ENCODE results near the gene ZCCHC8.

DNA sequence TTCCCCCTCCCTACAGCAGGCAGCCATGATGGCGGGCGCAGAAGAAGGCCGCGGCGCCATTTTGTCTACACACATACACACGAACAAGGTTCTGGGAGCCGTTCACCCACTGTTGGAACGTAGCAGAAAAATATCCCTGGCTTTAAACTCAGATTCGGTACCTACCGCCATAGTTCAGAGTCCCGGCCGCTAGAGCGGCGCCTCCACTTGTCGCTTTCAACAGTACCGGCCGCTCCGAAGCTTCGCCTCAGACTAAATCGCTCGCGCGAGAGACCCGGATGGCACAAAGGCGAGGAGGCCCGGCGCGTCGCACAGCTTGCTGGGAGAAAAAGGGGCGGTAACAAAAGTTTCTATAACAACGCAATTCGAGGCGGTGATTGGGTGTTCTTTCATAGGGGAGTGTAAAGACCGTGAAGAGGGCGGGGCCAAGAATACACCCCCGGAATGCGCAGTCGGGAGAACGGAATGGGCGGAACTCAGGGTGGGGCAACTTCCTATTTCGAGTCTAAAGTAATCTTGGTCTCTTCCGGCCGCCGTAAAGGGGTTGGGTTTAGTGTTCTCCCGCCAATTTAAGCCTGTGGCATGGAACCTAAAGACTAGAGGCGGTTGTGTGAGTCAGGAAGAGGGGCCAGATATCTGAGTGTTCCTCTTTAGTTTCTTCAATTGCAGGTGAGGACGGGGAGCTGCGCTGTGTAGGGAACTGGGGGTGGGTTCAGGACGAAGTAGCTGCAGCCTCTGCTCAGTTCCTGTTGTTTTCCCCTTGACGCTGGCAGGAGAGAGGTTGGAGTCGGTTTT lies 26.1 kb upstream of the ZCCHC8 start, which contains the start of the genes KNTC1 and RSRC2:
- TF ChIP-seq, protein P1, sequence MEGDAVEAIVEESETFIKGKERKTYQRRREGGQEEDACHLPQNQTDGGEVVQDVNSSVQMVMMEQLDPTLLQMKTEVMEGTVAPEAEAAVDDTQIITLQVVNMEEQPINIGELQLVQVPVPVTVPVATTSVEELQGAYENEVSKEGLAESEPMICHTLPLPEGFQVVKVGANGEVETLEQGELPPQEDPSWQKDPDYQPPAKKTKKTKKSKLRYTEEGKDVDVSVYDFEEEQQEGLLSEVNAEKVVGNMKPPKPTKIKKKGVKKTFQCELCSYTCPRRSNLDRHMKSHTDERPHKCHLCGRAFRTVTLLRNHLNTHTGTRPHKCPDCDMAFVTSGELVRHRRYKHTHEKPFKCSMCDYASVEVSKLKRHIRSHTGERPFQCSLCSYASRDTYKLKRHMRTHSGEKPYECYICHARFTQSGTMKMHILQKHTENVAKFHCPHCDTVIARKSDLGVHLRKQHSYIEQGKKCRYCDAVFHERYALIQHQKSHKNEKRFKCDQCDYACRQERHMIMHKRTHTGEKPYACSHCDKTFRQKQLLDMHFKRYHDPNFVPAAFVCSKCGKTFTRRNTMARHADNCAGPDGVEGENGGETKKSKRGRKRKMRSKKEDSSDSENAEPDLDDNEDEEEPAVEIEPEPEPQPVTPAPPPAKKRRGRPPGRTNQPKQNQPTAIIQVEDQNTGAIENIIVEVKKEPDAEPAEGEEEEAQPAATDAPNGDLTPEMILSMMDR (IDR thresholded peaks at IDR 0.05; ENCODE audit: extremely low read depth in 1 of 2, insufficient read depth in 1 of 2, low read depth in 1 of 2, low read length in 2 of 2), result no peak
- TF ChIP-seq, protein P2, sequence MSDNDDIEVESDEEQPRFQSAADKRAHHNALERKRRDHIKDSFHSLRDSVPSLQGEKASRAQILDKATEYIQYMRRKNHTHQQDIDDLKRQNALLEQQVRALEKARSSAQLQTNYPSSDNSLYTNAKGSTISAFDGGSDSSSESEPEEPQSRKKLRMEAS (IDR thresholded peaks at IDR 0.05; ENCODE audit: insufficient read depth, insufficient read length), result no peak
- TF ChIP-seq POLR2A (IDR thresholded peaks at IDR 0.05; ENCODE audit: low read depth, low read length) (peak; percentile 99), MYC (IDR thresholded peaks at IDR 0.05; ENCODE audit: low read depth, low read length) (peak; percentile 49), EZH2 (IDR thresholded peaks at IDR 0.05; ENCODE audit: borderline replicate concordance, low read depth, low read length, severe bottlenecking) (no peak), FOS (IDR thresholded peaks at IDR 0.05; ENCODE audit: borderline replicate concordance, insufficient read depth, low read length) (no peak)
